Caco-2 (cell line): ENCODE measurements around the gene PRC1. TPM values are rescaled to one million over a fixed set of nuclear protein-coding genes. Genes with fewer than 3 reads are reported as not detected.

Experiments used
- BruUV-seq: library from RNA; stranded (reverse); fragments of 400-500 nt; replicated peaks from 2 replicates; lab custom pipeline; 2021; lab: Mats Ljungman, UMichigan
- CTCF ChIA-PET: fragments of 300-600 bp; sonication (Branson Sonifier 250); formaldehyde crosslinking; loops from one replicate; lab custom pipeline; 2022; ENCODE audit warnings: antibody characterized with exemption; lab: Charles Lee
- POLR2A ChIA-PET: fragments of 300-600 bp; sonication (Branson Sonifier 250); formaldehyde crosslinking; loops from one replicate; lab custom pipeline; 2022; ENCODE audit warnings: antibody characterized with exemption; lab: Charles Lee
- DNase-seq, 2 experiments: peaks; one replicate each; pipeline versions ENCODE4 v3.0.0 to v3.0.0-alpha.2; 2020 to 2022
- H3K27me3 ChIP-seq: replicated peaks from 2 replicates; pipeline ENCODE4 v1.6.0; 2011; ENCODE audit warnings: low read length; ENCODE audit not compliant: control insufficient read depth, insufficient read depth
- H3K36me3 ChIP-seq: 2 replicates; pipeline ENCODE4 v1.5.1; 2011; ENCODE audit warnings: low read length; ENCODE audit not compliant: control insufficient read depth, insufficient read depth
- H3K4me1 ChIP-seq: fragments of 250-450 bp; sonication (Bioruptor Pico); 2 replicates; pipeline ENCODE4 v1.5.1; 2020; ENCODE audit warnings: mild to moderate bottlenecking
- H3K4me3 ChIP-seq: 2 replicates; pipeline ENCODE4 v1.5.1; 2011; ENCODE audit warnings: low read depth, mild to moderate bottlenecking, control low read depth, low read length
- H3K9me3 ChIP-seq: fragments of 250-450 bp; sonication (Bioruptor Pico); 2 replicates; pipeline ENCODE4 v1.5.1; 2020; ENCODE audit warnings: mild to moderate bottlenecking, moderate library complexity
- H3K27ac Mint-ChIP-seq: one replicate; pipeline ENCODE4 v1.8.0; 2022; ENCODE audit warnings: mixed read lengths; ENCODE audit not compliant: unreplicated experiment
- H3K27me3 Mint-ChIP-seq: one replicate; pipeline ENCODE4 v1.8.0; 2022; ENCODE audit warnings: mixed read lengths; ENCODE audit not compliant: insufficient read depth, unreplicated experiment
- H3K36me3 Mint-ChIP-seq: one replicate; pipeline ENCODE4 v1.8.0; 2022; ENCODE audit warnings: mild to moderate bottlenecking, mixed read lengths; ENCODE audit not compliant: insufficient read depth, unreplicated experiment
- H3K4me1 Mint-ChIP-seq: one replicate; pipeline ENCODE4 v1.8.0; 2022; ENCODE audit warnings: low read depth, mixed read lengths; ENCODE audit not compliant: unreplicated experiment
- H3K4me3 Mint-ChIP-seq: one replicate; pipeline ENCODE4 v1.8.0; 2022; ENCODE audit warnings: mild to moderate bottlenecking, moderate library complexity, mixed read lengths; ENCODE audit not compliant: unreplicated experiment
- H3K9me3 Mint-ChIP-seq: one replicate; pipeline ENCODE4 v1.8.0; 2022; ENCODE audit warnings: mixed read lengths; ENCODE audit not compliant: unreplicated experiment
- CTCF ChIP-seq, 2 experiments: fragments of 200-600 bp in 1 of 2; IDR thresholded peaks; 1 replicate in 1 of 2; 2 replicates in 1 of 2; pipeline versions ENCODE4 v1.5.1 to v1.8.0; 2011 to 2022; ENCODE audit warnings: antibody characterized with exemption in 1 of 2, control low read depth in 1 of 2, inconsistent platforms in 1 of 2, low read depth in 1 of 2, low read length in 1 of 2, mild to moderate bottlenecking in 1 of 2, moderate library complexity in 1 of 2; ENCODE audit not compliant: insufficient read depth in 1 of 2, severe bottlenecking in 1 of 2, unreplicated experiment in 1 of 2
- intact Hi-C: fragments of 100-400 bp; cut with micrococcal nuclease; formaldehyde crosslinking; loops from one replicate; pipeline ENCODE4 v1.10.0; 2022; ENCODE audit not compliant: unreplicated experiment
- total RNA-seq: library from RNA; stranded (reverse); gene quantifications from 2 replicates; pipeline ENCODE4 v1.2.3, GENCODE V29; 2022

Gene PRC1
- total RNA-seq, 1 experiment from 2014 or later: 145 TPM

DNA sequence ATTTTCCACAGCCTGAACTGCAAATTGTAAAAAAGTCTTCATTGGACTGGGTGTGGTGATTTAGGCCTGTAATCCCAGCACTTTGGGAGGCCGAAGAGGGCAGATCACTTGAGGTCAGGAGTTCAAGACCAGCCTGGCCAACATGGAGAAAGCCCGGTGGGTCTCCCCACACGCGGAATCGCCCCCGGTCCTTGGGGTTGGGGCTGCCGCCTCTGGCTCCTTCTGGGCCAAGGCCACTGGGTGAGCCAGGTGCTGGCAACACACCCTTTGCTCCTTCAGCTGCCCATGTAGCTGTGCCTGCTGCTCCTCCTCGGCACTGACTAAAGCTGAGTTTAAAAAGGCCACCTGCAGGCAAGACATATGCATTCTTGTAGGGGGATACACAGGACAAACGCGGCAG is 37.5 kb upstream of the PRC1 start:
- H3K27me3 Mint-ChIP-seq: peaks cover 15% of the 10 kb centered on the region
- H3K4me3 ChIP-seq: no peak overlapping the region
- no peak for DNase-seq
- intact Hi-C loops: loop anchor here (2.0 to 5.0 kb wide), 2 partner anchors 37 to 59 kb away; partner anchors contain the start of gene PRC1
- no peaks in the 10 kb centered on the region for H3K27me3 ChIP-seq
- no peaks in the 10 kb centered on the region for H3K9me3 ChIP-seq
- ChIA-PET CTCF (interaction anchor here (2.2 kb wide), 1 partner anchor 97 kb away, joined by 10 read pairs; the partner anchor contains the start of gene UNC45A), POLR2A (no interaction called here)
- H3K36me3 Mint-ChIP-seq: peaks cover 5% of the 10 kb centered on the region
- no peaks in the 10 kb centered on the region for H3K9me3 Mint-ChIP-seq
- H3K27ac Mint-ChIP-seq: no peak overlapping the region
- no TSS peak for BruUV-seq
- no peak overlapping the region for H3K4me3 Mint-ChIP-seq
- no peak for TF ChIP-seq CTCF (IDR thresholded peaks at IDR 0.05; ENCODE audit: insufficient read depth in 1 of 2, low read depth in 1 of 2, low read length in 1 of 2, severe bottlenecking in 1 of 2, unreplicated experiment in 1 of 2)
- H3K4me1 ChIP-seq: no peaks in the 10 kb centered on the region
- H3K4me1 Mint-ChIP-seq: peaks cover 7% of the 10 kb centered on the region
- no peaks in the 10 kb centered on the region for H3K36me3 ChIP-seq

DNA sequence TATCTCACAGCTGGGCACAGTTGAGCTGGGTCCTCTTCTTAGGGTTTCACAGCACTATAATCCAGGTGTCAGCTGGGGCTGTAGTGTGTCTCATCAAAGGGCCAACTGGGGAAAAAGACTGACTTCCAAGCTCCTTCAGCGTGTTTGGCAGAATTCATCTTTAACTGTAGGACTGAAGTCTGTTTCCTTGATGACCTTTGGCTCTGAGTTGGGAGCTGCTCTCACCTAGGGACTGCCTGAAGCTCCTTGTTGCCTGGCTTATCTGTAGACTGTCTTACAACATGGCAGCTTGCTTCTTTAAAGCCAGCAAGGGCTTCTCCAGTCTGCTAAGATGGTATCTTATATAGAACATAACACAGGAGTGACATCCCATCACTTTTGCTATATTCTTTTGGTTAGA is 33.3 kb upstream of the PRC1 start:
- Mint-ChIP-seq H3K36me3 (no peaks in the 10 kb centered on the region), H3K27ac (no peak overlapping the region), H3K4me3 (no peak overlapping the region), H3K4me1 (peaks cover 3% of the 10 kb centered on the region), H3K9me3 (no peaks in the 10 kb centered on the region), H3K27me3 (no peaks in the 10 kb centered on the region)
- H3K27me3 ChIP-seq: no peaks in the 10 kb centered on the region
- intact Hi-C loops: no loop called here
- no peak for DNase-seq
- H3K4me3 ChIP-seq: no peak overlapping the region
- no peaks in the 10 kb centered on the region for H3K36me3 ChIP-seq
- no peak for TF ChIP-seq CTCF (IDR thresholded peaks at IDR 0.05; ENCODE audit: insufficient read depth in 1 of 2, low read depth in 1 of 2, low read length in 1 of 2, severe bottlenecking in 1 of 2, unreplicated experiment in 1 of 2)
- no TSS peak for BruUV-seq
- ChIA-PET CTCF (interaction anchor here (1.1 kb wide), 1 partner anchor 48 kb away, joined by 3 read pairs; no protein-coding TSS in a partner anchor), POLR2A (no interaction called here)
- H3K9me3 ChIP-seq: no peaks in the 10 kb centered on the region
- no peaks in the 10 kb centered on the region for H3K4me1 ChIP-seq

- no peaks in the 10 kb centered on the region for H3K27me3 Mint-ChIP-seq
- intact Hi-C loops: loop anchor here (2.0 kb wide), 1 partner anchor 29 kb away; the partner anchor contains the start of gene PRC1
- no peak overlapping the region for H3K27ac Mint-ChIP-seq
- no TSS peak for BruUV-seq
- peaks cover 12% of the 10 kb centered on the region; the same call in 1 of the 2 replicates for H3K4me1 ChIP-seq
- ChIA-PET CTCF (interaction anchor here (2.5 kb wide), 1 partner anchor 10 kb away, joined by 33 read pairs; no protein-coding TSS in a partner anchor), POLR2A (no interaction called here)
- DNase-seq: no peak
- H3K4me3 ChIP-seq: no peak overlapping the region
- H3K27me3 ChIP-seq: no peaks in the 10 kb centered on the region
- no peaks in the 10 kb centered on the region for H3K36me3 ChIP-seq
- TF ChIP-seq CTCF (IDR thresholded peaks at IDR 0.05; ENCODE audit: insufficient read depth in 1 of 2, low read depth in 1 of 2, low read length in 1 of 2, severe bottlenecking in 1 of 2, unreplicated experiment in 1 of 2): no peak
- no peaks in the 10 kb centered on the region for H3K9me3 Mint-ChIP-seq
- H3K36me3 Mint-ChIP-seq: no peaks in the 10 kb centered on the region
- peaks cover 10% of the 10 kb centered on the region for H3K4me1 Mint-ChIP-seq
- no peaks in the 10 kb centered on the region for H3K9me3 ChIP-seq
- H3K4me3 Mint-ChIP-seq: no peak overlapping the region
These were observed 29.4 kb upstream of the PRC1 start for GRCh38 chr15:91023720-91024119.
